Measurements from ENCODE around the gene TRIM47.
A peak's percentile ranks its signal among the peaks of the same experiment; 100 is the strongest.
"Not testable (repeated sequence)": the region's sequence is repeated elsewhere in the genome, so short reads cannot be mapped to it uniquely, and the experiment has no call there.

TRIM47 gene

DNA sequence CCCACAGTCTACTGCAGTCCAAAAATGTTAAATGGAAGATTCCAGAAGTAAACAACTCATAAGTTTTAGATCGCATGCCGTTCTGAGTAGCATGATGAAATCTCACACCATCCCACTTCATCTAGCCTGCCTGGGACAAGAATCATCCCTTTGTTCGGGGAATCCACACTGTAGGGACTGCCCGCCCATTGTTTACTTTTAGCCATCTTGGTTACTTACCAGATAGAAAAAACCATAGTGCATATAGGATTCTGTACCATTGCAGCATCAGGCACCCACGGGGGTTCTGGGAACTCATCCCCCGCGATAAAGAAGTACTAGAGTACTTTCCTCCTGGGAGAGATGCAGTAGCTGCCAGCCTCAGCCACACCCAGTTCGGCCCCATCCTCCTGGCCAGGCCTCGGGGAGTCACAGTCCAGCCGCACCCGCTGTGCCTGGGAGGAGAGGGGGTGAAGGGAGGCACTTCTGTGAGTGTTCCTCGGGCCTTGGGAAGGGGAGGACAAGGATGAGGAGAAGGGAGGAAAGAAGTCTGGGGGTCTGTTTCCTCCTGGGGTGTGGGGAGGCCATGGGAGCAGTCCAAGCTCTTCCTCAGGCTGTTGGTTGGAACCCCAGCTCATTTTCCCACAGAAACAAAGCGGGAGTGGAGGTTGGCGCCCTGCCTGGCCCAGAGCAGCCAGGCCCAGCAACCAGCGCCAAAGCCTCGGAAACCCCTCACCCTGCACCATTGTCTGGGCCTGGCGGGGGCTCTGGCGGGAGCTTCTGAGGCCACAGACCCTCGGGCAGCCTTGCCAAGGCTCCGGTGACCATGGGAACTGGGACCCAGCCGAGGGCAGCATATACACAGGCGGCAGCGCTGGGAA, 8.9 kb downstream of the TRIM47 start:
- DNase-seq (ENCODE audit: low read depth): no peak

DNA sequence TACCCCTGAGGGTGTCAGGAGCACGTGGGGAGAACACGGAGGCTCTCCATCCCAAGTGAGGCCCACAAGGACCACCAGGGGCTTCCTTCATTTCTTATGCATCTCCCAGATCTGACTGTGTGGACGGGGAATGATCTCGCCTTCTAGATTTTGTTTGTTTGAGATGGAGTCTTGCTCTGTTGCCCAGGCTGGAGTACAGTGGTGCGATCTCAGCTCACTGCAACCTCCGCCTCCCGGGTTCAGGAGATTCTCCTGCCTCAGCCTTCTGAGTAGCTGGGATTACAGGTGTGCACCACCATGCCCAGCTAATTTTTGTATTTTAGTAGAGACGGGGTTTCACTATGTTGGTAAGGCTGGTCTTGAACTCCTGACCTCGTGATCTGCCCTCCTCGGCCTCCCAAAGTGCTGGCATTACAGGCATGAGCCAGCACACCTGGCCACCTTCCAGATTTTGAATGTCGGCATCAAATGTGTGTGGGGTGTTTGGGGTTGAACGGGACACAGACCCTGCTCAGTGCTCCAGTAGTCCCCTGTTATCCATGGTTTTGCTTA, 9.6 kb downstream of the TRIM47 start:
- not testable (repeated sequence) for DNase-seq (ENCODE audit: low read depth)

DNA sequence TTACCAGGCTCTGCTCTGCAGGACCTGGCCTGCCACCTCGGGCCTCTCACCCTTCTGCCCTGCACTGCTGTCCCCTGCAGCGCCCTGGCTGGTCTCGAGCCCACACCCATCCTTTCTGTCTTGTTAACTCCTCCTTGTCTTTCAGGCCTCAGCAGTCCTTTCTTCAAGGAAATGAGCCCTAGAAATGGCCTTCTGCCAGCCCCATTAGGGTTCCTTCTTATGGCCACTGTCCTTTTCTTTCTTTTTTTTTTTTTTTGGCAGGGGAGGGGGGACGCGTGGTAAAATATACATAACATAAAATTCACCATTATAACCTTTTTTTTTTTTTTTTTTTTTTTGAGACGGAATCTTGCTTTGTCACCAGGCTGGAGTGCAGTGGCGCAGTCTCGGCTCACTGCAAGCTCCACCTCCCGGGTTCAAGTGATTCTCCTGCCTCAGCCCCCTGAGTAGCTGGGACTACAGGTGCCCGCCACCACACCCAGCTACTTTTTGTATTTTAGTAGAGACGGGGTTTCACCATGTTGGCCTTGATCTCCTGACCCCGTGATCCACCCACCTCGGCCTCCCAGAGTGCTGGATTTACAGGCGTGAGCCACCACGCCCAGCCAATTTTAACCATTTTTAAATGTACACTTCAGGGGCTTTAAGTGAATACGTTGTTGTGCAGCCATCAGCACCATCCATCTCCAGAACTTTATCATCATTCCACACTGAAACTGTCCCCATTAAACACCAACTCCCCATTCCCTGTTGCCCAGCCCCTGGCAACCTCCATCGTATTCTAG, 12.8 kb downstream of the TRIM47 start:
- not testable (repeated sequence) for DNase-seq (ENCODE audit: low read depth)

DNA sequence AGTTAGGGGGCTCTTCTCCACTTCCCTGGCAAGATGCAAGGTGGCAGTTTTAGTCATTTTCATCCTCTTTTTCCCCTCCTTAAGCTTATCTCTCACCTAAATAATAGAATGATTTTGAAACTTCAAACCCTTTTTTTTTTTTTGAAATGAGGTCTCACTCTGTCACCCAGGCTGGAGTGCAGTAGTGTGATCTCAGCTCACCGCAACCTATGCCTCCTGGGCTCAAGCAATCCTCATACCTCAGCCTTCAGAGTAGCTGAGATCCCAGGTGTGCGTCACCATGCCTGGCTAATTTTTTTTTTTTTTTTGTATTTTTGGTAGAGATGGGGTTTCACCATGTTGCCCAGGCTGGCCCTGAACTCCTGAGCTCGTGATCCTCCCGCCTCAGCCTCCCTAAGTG, 13.5 kb downstream of the TRIM47 start:
- DNase-seq (ENCODE audit: low read depth): not testable (repeated sequence)

DNA sequence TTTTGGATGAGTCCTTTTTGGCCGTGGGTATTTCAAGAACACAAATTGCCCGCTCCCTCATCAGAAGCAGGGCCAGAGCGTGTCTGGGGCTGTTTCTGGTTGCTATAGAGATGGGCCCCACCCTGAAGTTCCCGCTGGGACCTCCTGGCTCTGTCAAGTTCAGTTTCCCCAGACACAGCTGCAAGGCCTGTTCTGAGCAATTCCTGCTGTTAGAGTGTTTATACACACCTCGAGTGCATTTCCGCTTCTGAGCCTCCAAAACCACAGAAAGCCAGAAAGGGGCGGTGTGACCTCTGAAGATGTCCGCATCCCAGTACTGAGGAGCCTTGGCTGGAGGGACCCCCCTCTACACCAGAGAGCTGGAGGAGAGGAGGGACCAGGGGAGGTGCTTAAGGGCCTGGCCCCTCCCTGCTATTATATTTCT, 13.9 kb downstream of the TRIM47 start:
- DNase-seq (ENCODE audit: low read depth): peak; percentile 50

DNA sequence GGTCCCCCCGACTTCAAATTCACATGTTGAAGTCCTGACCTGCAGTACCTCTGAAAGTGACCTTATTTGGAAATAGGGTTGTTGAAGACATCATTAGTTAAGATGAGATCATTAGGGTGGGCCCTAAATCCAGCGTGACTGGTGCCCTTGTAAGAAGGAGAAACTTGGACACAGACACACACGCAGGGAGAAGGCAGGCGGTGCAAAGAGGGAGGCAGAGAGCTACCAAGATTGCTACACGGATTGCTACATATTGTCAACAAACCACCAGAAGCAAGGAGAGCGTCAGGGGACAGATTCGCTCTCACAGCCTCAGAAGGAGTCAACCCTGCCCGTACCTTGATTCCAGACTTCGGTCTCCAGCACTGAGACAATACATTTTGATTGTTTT, 16.5 kb downstream of the TRIM47 start:
- DNase-seq (ENCODE audit: low read depth): no peak

DNA sequence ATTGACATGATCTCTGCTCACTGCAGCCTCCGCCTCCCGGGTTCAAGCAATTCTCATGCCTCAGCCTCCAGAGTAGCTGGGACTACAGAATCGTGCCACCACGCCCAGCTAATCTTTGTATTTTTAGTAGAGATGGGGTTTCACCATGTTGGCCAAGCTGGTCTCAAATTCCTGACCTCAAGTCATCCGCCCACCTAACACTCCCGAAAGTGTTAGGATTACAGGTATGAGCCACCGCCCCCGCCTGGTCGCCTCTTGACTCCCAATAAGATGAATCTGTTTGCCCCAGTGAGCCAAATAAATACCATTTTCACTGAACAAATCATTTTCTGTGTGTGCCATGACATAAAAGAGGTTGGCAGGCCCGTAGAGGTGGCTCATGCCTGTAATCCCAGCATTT, 19.0 kb downstream of the TRIM47 start:
- DNase-seq (ENCODE audit: low read depth): not testable (repeated sequence)

DNA sequence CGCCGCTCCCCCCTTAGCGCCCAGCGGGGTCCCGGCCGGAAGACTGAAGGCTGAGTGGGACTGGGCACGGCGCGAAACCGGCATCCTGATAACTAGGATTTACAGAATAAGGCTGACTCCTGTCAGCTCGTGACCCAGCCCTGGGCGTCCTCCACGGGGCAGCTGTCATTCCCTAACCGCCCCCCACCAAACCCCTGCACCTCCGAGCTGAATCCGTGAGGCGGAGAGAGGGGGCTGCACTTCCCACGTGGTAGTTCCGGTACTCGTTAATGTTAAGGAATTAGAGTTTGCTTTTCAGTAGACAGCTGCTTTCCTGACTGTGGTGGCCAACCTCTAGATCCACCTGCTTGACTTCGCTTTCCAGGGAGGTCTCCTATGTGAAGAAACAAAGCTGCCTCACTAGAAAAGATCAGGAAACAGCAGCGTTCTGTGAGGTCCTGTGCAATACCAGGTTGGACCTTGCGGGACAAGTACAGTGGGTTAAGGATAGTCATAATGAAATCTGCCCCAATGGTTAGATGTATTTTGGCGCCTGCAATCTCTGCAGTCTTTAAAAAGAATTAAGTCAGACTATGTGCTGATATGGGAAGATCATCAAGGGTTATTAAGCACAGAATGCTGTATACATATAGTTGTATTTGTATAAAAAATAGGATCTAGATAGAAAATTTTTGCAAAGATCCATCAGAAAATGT, 22.2 kb downstream of the TRIM47 start:
- DNase-seq (ENCODE audit: low read depth): no peak

DNA sequence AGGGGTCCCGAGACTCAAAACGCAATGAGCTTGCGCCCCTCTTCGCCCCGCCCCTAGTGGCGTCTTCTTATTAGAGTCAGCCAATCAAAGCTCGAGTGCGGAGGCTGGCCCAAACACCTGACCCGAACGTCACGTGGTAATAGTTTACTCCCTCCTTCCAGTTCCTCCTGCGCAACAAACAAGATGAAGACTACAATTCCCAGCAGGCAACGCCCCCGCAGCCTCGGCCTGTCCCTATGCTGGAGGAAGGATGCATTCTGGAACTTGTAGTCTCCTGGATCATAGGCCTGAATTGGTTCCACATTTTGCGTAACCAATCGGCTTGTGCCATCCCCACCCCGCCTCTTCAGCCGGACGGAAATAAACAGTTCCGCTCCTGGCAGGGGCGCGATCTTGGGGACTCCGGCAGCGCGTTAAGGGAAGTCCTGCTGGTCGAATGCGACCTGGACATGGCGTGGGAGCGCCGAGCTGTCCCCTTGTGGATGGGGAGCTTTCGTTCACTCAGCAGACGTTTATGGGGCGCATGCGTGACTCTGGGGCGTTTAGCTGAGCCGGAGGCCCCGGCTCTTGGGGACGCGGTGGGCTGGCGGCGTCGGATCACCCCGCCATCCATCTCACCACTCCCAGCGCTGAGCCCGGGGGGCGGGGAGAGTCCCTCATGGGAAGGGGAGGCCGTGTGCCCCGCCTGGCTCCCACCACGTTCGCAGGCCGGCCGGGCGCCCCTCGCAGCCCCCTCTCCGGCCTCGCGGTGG, 22.9 kb downstream of the TRIM47 start, which contains the start of gene WBP2:
TSS of gene WBP2 (minus strand) at position 26 of the 752 bp plus-strand sequence. CDS start 38 bp downstream, outside the sequence.
- peak; percentile 99 for DNase-seq (ENCODE audit: low read depth)

DNA sequence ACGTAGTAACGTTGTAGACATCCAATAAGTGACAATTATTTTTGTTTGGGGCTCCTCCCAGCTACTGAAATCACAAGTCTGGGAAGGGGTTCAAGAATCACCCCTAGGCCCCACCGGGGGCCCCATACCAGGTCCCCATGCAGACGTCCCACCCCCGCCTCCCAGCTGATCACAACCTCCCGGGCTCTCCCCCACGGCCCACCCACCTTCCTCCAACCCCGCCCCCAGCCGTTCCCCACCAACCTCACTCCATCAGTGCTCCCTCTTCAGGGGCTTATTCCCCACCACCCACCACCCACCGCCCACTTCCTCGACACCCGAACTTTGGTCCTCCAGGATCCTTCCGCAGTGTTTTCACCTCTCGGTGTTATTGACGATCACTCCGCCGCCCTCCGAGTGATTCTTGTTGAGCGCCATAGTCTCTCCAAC, 23.5 kb downstream of the TRIM47 start:
- no peak for DNase-seq (ENCODE audit: low read depth)

DNA sequence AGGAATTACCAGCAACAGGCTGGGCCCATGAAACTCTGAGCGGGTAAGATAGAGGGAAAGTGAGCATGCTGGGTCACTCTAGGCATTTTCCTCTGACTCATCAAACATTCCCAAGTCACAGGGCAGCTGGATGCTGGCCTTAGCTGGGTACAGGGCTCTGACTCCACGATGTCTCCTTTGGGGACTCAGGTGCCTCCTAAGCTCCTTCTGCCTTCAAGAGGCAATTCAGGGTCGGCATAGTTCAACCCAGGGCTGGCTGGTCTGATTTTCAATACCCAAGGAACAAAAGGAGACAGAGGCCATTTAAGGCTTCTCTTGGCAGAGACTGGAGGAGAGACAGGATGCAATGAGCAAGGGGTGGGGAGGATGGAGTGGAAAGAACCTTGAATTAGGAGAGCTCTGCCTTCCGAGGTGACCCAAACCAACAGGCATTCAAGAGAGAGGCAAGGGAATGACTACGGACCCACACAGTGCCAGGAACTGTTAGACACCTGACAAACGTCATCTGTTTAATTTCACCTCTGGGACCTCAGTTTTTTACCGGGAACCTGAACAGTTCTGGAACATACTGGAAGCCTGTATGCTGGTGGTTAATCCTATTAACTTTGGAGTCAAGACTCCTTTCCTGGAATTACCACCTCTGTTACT, 24.2 kb downstream of the TRIM47 start:
- peak; percentile 56 for DNase-seq (ENCODE audit: low read depth)

DNA sequence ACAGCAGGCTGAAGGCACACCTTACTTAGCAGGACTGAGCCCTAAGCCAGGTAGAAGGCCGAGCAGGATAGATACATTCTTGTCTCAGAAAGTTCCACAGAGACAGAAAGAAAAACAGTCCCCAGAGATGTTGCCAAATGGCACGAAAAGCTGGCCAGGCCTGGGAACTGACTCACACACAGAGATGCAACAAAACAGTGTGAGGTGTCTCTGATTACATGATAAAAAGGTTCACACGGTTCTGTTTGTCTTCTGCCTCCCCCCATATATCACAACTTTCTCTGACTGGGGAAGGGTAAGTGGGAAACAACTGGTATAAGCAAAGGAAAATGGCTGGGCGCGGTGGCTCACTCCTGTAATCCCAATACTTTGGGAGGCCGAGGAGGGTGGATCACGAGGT, 24.9 kb downstream of the TRIM47 start:
- DNase-seq (ENCODE audit: low read depth): peak; percentile 58

DNA sequence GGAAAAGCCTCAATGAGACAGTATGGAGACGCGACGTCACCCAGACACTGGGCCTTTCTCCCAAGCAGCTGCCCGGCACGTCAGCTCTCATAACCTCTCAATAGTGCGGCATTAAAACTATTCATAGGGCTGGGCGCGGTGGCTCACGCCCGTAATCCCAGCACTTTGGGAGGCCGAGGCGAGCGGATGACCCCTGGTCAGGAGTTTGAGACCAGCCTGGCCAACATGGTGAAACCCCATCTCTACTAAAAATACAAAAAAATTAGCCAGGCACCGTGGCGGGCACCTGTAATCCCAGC, 26.7 kb downstream of the TRIM47 start:
- not testable (repeated sequence) for DNase-seq (ENCODE audit: low read depth)

DNA sequence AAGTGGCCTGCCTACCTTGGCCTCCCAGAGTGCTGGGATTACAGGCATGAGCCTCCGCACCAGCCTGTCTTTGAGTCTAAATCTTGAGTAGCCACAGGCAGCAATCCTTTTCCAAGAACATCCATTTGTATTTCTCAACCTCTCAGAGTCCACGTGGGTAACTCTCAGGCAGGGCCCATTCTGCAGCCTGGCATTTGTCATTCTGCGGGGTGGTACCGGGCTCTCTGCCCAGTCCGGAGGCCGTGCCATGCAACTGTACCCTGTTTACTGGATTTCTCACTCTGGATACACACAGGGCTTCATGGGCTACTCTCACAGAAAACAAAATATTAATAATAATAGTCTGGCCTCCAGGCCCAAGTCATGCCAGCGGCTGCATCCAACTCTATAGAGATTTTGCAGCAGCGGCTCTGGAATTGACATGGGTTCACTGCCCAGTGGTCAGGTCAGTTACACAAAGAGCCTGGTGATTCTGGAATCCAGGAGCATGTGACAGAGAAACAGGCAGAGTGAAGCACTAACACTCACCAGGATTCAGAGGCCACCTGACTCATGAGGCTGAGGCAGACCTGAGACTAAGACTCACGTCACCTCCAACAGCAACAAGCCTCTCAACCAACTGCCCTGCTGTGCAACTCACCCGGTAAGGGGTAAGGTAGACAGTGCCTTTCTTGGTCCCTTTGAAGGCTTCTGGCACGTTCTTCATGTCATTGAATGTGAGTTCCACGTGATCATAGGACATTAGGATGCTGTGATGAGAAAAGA, 27.3 kb downstream of the TRIM47 start:
- DNase-seq (ENCODE audit: low read depth): no peak

DNA sequence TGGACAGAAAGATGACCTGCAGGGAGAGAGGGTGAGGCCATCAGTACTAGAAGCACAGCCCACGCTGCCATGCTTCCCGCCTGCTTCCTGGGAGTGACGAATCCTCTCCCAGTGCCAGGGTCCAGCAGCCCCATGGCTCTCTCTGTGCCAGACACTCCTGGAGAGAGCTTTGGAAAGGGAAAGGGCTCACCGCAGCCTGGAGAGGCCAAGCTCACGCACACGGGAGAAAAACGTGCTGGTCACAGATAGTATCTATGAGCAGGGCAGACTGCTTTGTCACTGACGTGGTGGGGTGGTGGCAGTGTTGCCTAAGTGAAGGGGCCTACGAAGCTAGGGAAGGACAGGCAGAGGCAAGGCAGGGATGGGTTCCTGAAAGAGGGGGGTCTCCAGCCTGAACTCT, 28.7 kb downstream of the TRIM47 start:
- DNase-seq (ENCODE audit: low read depth): no peak

DNA sequence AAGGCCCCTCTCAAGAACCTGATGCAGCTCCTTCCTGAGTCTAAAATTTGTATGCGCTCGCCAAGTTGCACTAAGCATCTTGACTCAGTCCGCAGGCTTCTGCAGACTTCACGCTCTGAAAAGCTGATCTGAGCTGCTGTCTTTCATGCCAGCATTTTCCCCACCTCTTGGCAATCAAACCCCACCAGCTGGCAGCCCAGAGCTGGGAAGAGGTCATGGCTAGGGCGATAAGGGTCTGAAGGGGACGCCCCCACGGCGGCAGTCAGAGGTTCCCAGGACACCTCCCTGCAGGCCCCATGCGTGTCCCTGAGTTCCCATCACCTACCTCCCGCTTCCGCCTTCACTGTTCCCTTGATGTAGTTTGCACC, 29.1 kb downstream of the TRIM47 start:
- DNase-seq (ENCODE audit: low read depth): no peak

DNA sequence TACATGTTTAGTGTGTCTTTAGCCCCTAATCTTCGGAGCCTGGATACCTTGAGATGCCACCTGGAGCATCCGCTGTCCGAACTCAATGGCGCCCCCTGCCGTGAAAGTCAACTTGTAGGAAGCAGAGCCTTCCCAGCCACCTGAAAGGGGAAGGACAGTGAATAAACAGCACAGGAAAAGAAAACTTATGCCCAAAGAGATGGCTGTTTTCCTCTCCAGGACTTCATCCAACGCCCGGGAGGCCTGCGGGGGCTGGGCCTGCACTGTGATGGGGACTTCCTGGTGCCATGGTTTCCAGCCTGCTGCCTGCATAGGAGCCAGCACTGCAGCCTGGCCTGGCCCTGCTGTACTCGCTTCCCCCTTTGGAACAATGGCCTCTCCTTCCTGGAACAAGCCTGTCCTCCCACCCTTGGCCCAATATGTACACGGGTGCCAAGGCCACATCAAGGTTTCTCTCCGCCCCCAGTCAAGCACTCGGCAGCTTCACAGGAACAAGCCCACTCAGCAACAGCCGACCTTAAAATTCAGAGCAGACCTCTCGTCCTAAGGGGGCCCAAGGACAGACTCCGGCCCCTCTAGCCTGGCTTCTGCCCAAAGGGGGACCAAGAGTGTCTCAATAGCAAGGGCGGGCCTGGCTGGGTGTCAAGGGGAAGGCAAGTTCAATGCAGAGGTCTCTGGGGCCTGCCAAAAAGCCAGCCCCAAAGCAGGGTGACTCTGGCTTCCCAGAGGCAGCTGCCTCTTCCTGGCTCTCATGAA, 29.7 kb downstream of the TRIM47 start:
- DNase-seq (ENCODE audit: low read depth): no peak

DNA sequence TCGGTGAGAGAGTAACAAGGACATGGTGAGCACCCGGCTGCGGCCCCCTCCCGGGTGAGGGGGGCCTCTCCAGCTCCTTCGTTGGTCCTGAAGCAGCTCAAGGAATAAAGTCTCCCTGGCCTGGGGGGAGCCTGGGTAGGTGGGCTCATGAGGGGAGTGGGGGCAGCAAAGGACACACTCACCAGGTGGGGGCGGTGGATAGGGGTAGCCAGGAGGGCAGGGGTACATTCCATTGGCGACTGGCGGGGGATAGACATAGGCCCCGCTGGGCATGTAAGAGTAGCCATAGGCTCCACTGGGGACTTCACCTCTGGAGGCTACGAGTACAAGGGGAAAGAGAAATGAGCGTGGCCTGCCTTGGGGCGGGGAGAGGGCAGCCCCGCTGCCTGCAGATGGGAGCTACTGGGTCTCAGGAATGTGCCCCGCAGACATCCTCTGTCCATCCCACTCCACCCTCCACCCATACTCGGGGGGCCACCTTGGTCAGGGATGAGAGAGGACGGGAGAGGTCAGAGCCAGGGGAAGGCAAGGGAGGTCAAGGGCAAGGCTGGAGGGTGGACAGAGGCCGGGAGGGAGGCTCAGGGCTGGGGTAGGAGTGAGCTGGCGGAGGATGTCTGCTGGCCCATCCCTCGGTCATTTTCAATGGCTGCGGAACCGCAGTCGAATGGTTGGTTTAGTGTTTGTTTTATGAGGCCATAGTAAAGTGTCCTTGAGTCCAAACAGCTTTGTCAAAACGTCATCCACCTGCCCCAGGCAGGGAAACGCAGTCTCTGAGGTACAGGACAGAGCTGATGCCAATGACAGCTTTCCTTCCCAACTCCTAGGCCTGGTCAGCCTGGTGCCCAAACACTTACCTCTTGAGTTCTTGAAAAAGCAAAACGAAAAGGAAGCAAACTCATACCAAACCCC, 30.5 kb downstream of the TRIM47 start:
- DNase-seq (ENCODE audit: low read depth): no peak

All from GM04504 (cell line).